K562 (cell line): Measurements from ENCODE around the gene SLC38A7. TPM values are rescaled to one million over a fixed set of nuclear protein-coding genes. Genes with fewer than 3 reads are reported as not detected.

Experiments
- ATAC-seq: fragments of 200-7000 bp; cut with Tn5 transposase; 3 replicates; pipeline ENCODE4 v1.9.1; 2020; ENCODE audit warnings: moderate library complexity
- BruUV-seq: library from RNA; stranded (reverse); fragments of 400-500 nt; replicated peaks from 2 replicates; lab custom pipeline; 2021; lab: Mats Ljungman, UMichigan
- CTCF ChIA-PET: fragments of 300-600 bp; formaldehyde crosslinking; extraction: SDS; loops from one replicate; lab custom pipeline; 2021; ENCODE audit warnings: low intra/inter-chr PET ratio; lab: Yijun Ruan, JAX
- POLR2A ChIA-PET: fragments of 300-600, 350-650 bp; sonication (Branson Sonifier 250); formaldehyde crosslinking; extraction: SDS; loops from one replicate; lab custom pipeline; 2021; ENCODE audit warnings: antibody characterized with exemption, inconsistent platforms; lab: Yijun Ruan, JAX
- DNase-seq, 4 experiments: peaks; one replicate each; pipeline versions ENCODE4 v3.0.0 to v3.0.0-alpha.2; 2011 to 2018; ENCODE audit warnings: low spot score in 3 of 4, mixed read lengths in 3 of 4; ENCODE audit errors: extremely low read depth in 1 of 4
- FAIRE-seq: peaks from 2 replicates; lab custom pipeline; 2011; peaks lifted over from hg19 to GRCh38; lab: Jason Lieb, UNC
- H2AFZ ChIP-seq: 2 replicates; pipeline ENCODE4 v1.6.0; 2011; ENCODE audit warnings: low read depth, low read length, control low read depth, inconsistent platforms
- H3K27ac ChIP-seq: fragments of 200-600 bp; 3 replicates; pipeline ENCODE4 v1.8.0; 2011; ENCODE audit warnings: low read depth, mild to moderate bottlenecking, control low read depth, inconsistent platforms, low read length, moderate library complexity, mixed read lengths; ENCODE audit errors: extremely low read depth
- H3K27me3 ChIP-seq, 2 experiments: fragments of 300-600 bp in 1 of 2; 2 replicates in 1 of 2; 3 replicates in 1 of 2; pipeline versions ENCODE4 v1.6.0 to v1.8.0; 2011; ENCODE audit warnings: inconsistent platforms in 2 of 2, low read length in 2 of 2, mild to moderate bottlenecking in 1 of 2, mixed read lengths in 1 of 2, moderate library complexity in 1 of 2; ENCODE audit not compliant: control insufficient read depth in 2 of 2, insufficient read depth in 2 of 2
- H3K36me3 ChIP-seq: fragments of 300-600 bp; 3 replicates; pipeline ENCODE4 v1.8.0; 2011; ENCODE audit warnings: mild to moderate bottlenecking, low read length, inconsistent platforms; ENCODE audit not compliant: control insufficient read depth, insufficient read depth
- H3K4me1 ChIP-seq, 2 experiments: fragments of 200-600 bp in 1 of 2; replicated peaks in 1 of 2; 2 replicates in 1 of 2; 3 replicates in 1 of 2; pipeline versions ENCODE4 v1.5.1 to v1.8.0; 2011; ENCODE audit warnings: inconsistent platforms in 2 of 2, low read length in 2 of 2, mild to moderate bottlenecking in 1 of 2, mixed read lengths in 1 of 2, moderate library complexity in 1 of 2; ENCODE audit not compliant: control insufficient read depth in 2 of 2, insufficient read depth in 2 of 2
- H3K4me2 ChIP-seq: 2 replicates; pipeline ENCODE4 v1.6.1; 2011; ENCODE audit warnings: low read length, control low read depth, inconsistent platforms, mixed read lengths; ENCODE audit not compliant: insufficient read depth
- H3K4me3 ChIP-seq: fragments of 200-600 bp; sonication (generic), shearing (Covaris generic); 2 replicates; pipeline ENCODE4 v1.5.1; 2016; ENCODE audit warnings: control low read depth, inconsistent platforms
- H3K79me2 ChIP-seq: fragments of 200-600 bp; 3 replicates; pipeline ENCODE4 v1.8.0; 2011; ENCODE audit warnings: low read length, inconsistent platforms; ENCODE audit not compliant: control insufficient read depth, insufficient read depth
- H3K9ac ChIP-seq, 2 experiments: 2 replicates each; pipeline versions ENCODE4 v1.6.0 to v1.6.1; 2011; ENCODE audit warnings: low read depth in 2 of 2, low read length in 2 of 2, control low read depth in 1 of 2, inconsistent platforms in 1 of 2, mild to moderate bottlenecking in 1 of 2, mixed read lengths in 1 of 2; ENCODE audit not compliant: insufficient read depth in 1 of 2
- H3K9me1 ChIP-seq: one replicate; pipeline ENCODE4 v1.6.0; 2011; ENCODE audit warnings: inconsistent platforms, mild to moderate bottlenecking, low read length, moderate library complexity; ENCODE audit not compliant: control insufficient read depth, insufficient read depth
- H3K9me3 ChIP-seq: replicated peaks from 2 replicates; pipeline ENCODE4 v1.5.1; 2011; ENCODE audit warnings: low read depth, low read length, inconsistent platforms; ENCODE audit not compliant: control insufficient read depth, insufficient read depth
- H4K20me1 ChIP-seq: replicated peaks from 2 replicates; pipeline ENCODE4 v1.6.1; 2011; ENCODE audit warnings: low read length, inconsistent platforms, mixed read lengths; ENCODE audit not compliant: control insufficient read depth, insufficient read depth
- ARID4B ChIP-seq: sonication (generic); formaldehyde crosslinking; IDR thresholded peaks from 2 replicates; pipeline ENCODE4 v1.8.0; 2022; ENCODE audit warnings: mild to moderate bottlenecking, missing genetic modification reagents
- ETS2 ChIP-seq: IDR thresholded peaks from 2 replicates; pipeline ENCODE4 v1.6.1; 2016; ENCODE audit warnings: borderline replicate concordance, missing genetic modification characterization, mild to moderate bottlenecking, moderate library complexity, missing compliant biosample characterization; ENCODE audit not compliant: poor library complexity, severe bottlenecking
- HIVEP1 ChIP-seq: fragments of 250-450 bp; sonication (Bioruptor Pico); IDR thresholded peaks from 2 replicates; pipeline ENCODE4 v1.4.0; 2020; ENCODE audit warnings: mild to moderate bottlenecking
- KDM5B ChIP-seq: fragments of 200-600 bp; sonication (generic); IDR thresholded peaks from 2 replicates; pipeline ENCODE4 v1.6.1; 2012; ENCODE audit warnings: low read depth, mild to moderate bottlenecking, moderate library complexity, low read length, control low read depth, inconsistent platforms; ENCODE audit not compliant: insufficient replicate concordance
- KHSRP ChIP-seq: fragments of 450-650 bp; IDR thresholded peaks from 2 replicates; pipeline ENCODE4 v1.6.1; 2017
- KLF6 ChIP-seq: fragments of 250-450 bp; sonication (Bioruptor Pico); IDR thresholded peaks from 2 replicates; pipeline ENCODE4 v1.4.0; 2020; ENCODE audit warnings: mild to moderate bottlenecking, moderate library complexity, borderline replicate concordance
- NCOA1 ChIP-seq: fragments of 450-650 bp; IDR thresholded peaks from 2 replicates; pipeline ENCODE4 v1.6.1; 2016; ENCODE audit warnings: low read depth
- NFE2L1 ChIP-seq: fragments of 450-650 bp; IDR thresholded peaks from 2 replicates; pipeline ENCODE4 v1.6.1; 2016; ENCODE audit warnings: missing genetic modification characterization, low read depth, mild to moderate bottlenecking, missing compliant biosample characterization, moderate library complexity, borderline replicate concordance
- NFIC ChIP-seq: fragments of 450-650 bp; IDR thresholded peaks from 2 replicates; pipeline ENCODE4 v1.6.1; 2017; ENCODE audit warnings: mild to moderate bottlenecking, inconsistent platforms
- NR2C2 ChIP-seq, 2 experiments: fragments of 200-800 bp in 1 of 2; sonication (Bioruptor generic) in 1 of 2; sonication (generic) in 1 of 2; formaldehyde crosslinking in 1 of 2; IDR thresholded peaks; 2 replicates each; pipeline versions ENCODE4 v1.6.1 to v1.8.0; 2016 to 2022; ENCODE audit warnings: mild to moderate bottlenecking in 1 of 2, missing compliant biosample characterization in 1 of 2, missing genetic modification characterization in 1 of 2, missing genetic modification reagents in 1 of 2
- NRF1 ChIP-seq, 2 experiments: fragments of 450-650 bp; IDR thresholded peaks in 1 of 2; conservative IDR thresholded peaks in 1 of 2; 2 replicates each; pipeline ENCODE4 v1.6.1; 2014; ENCODE audit warnings: mild to moderate bottlenecking in 2 of 2
- POLR2A ChIP-seq: fragments of 450-650 bp; conservative IDR thresholded peaks from 2 replicates; pipeline ENCODE4 v1.6.1; 2016
- SNIP1 ChIP-seq: fragments of 450-650 bp; IDR thresholded peaks from 2 replicates; pipeline ENCODE4 v1.7.1; 2017; ENCODE audit warnings: low read depth, mild to moderate bottlenecking
- TRIM24 ChIP-seq, 2 experiments: fragments of 450-650 bp; IDR thresholded peaks; 2 replicates each; pipeline ENCODE4 v1.6.1; 2016
- ZNF134 ChIP-seq: fragments of 250-450 bp; sonication (Bioruptor Pico); conservative IDR thresholded peaks from 2 replicates; pipeline ENCODE4 v1.4.0; 2020
- WGBS: fragments of 100-300 bp; shearing (Covaris generic); methylation state at CpG from one replicate; pipeline ENCODE4 v1.1.6; 2016; ENCODE audit warnings: low coverage, mixed read lengths; ENCODE audit not compliant: insufficient coverage; ENCODE audit errors: missing lambda C conversion rate; 5-methylcytosine and 5-hydroxymethylcytosine counted together
- in situ Hi-C: fragments of 300-500 bp; cut with MboI; formaldehyde crosslinking; loops from 4 replicates; pipeline ENCODE4 v1.15.0; 2018; ENCODE audit warnings: inconsistent platforms, mixed read lengths
- intact Hi-C: fragments of 100-400 bp; cut with micrococcal nuclease; formaldehyde crosslinking; loops from 2 replicates; pipeline ENCODE4 v1.14.2; 2022
- polyA plus RNA-seq, 8 experiments: library from polyadenylated mRNA; depleted of rRNA in 4 of 8; stranded (reverse) in 5 of 8; unstranded in 3 of 8; fragments of >200 nt; fragmentation: Nextera tagmentation in 2 of 8; fragmentation: Illumina TruSeq in 1 of 8; extraction: Ambion mirVana in 2 of 8; extraction: Trizol in 1 of 8; gene quantifications; 2 replicates each; pipeline versions ENCODE4 v1.2.1 to v1.2.3, GENCODE V29; 2011 to 2014; ENCODE audit warnings: inconsistent platforms in 1 of 8, missing spikeins in 1 of 8
- total RNA-seq, 7 experiments: library from RNA; depleted of rRNA in 6 of 7; stranded (reverse); fragments of >200 nt in 6 of 7; fragmentation: Illumina TruSeq in 2 of 7; extraction: Trizol in 2 of 7; gene quantifications; 2 replicates each; pipeline versions ENCODE4 v1.2.1 to v1.2.3, GENCODE V29; 2011 to 2021; ENCODE audit warnings: low replicate concordance in 1 of 7
- TF ChIP-seq, protein P1 (sequence below): fragments of 200-400 bp; formaldehyde crosslinking; IDR thresholded peaks from 2 replicates; pipeline ENCODE4 v1.6.1; 2017; ENCODE audit warnings: mild to moderate bottlenecking, low read depth, low read length, moderate library complexity

SLC38A7 gene
- total and polyA plus RNA-seq, 9 of the 15 experiments (the other 6 are each of a cell fraction or from before 2014, with no cell fraction given): 2.7 to 12.2 (median 6.5) TPM

DNA sequence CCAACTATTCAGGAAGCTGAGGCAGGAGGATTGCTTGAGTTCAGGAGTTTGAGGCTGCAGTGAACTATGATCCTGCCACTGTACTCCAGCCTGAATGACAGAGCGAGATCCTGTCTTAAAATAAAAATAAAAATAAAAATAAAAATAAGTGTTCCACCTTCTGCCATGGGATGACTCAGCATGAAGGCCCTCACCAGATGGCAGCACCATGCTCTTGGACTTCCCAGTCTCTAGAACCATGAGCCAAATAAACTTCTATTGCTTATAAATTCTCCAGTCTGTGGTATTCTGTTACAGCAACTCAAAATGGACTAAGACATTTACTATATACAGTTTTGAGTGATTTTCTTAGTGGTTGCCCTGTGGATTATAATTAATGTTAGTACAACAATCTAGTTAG, 7.9 kb upstream of the SLC38A7 start:
- no peaks in the 10 kb centered on the region; a peak in 1 of 5 replicates for H3K27me3 ChIP-seq
- DNase-seq: no peak
- intact Hi-C loops (no loop called here), in situ Hi-C loops (no loop called here)
- no peaks in the 10 kb centered on the region for H3K9me1 ChIP-seq
- H3K9me3 ChIP-seq: peaks cover 6% of the 10 kb centered on the region; the same call in 1 of the 2 replicates
- H3K4me2 ChIP-seq: no peak overlapping the region
- 31% methylated on average over 1 of the region's 1 CpG for whole genome bisulfite sequencing
- no peaks in the 10 kb centered on the region for H4K20me1 ChIP-seq
- no peaks in the 10 kb centered on the region for H3K4me1 ChIP-seq
- CTCF ChIA-PET: no interaction called here
- H3K79me2 ChIP-seq: no peaks in the 10 kb centered on the region
- no peak for ATAC-seq
- no TSS peak for BruUV-seq
- POLR2A ChIA-PET: no interaction called here
- no peak overlapping the region for H2AFZ ChIP-seq
- H3K4me3 ChIP-seq: no peak overlapping the region
- no peak for FAIRE-seq
- no peak overlapping the region for H3K27ac ChIP-seq
- H3K9ac ChIP-seq: no peak overlapping the region
- no peaks in the 10 kb centered on the region for H3K36me3 ChIP-seq
- no peak for TF ChIP-seq ETS2
- TF ChIP-seq KHSRP: no peak
- TF ChIP-seq KDM5B: no peak
- TF ChIP-seq, protein P1, sequence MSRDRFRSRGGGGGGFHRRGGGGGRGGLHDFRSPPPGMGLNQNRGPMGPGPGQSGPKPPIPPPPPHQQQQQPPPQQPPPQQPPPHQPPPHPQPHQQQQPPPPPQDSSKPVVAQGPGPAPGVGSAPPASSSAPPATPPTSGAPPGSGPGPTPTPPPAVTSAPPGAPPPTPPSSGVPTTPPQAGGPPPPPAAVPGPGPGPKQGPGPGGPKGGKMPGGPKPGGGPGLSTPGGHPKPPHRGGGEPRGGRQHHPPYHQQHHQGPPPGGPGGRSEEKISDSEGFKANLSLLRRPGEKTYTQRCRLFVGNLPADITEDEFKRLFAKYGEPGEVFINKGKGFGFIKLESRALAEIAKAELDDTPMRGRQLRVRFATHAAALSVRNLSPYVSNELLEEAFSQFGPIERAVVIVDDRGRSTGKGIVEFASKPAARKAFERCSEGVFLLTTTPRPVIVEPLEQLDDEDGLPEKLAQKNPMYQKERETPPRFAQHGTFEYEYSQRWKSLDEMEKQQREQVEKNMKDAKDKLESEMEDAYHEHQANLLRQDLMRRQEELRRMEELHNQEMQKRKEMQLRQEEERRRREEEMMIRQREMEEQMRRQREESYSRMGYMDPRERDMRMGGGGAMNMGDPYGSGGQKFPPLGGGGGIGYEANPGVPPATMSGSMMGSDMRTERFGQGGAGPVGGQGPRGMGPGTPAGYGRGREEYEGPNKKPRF: no peak
- TF ChIP-seq NCOA1: no peak
- no peak for TF ChIP-seq POLR2A
- no peak for TF ChIP-seq NRF1 (conservative IDR thresholded peaks at IDR 0.05 in 1 of 2, IDR thresholded peaks at IDR 0.05 in 1 of 2)
- TF ChIP-seq SNIP1: no peak
- TF ChIP-seq NFIC: no peak
- peak in 1 of 2 experiments; percentile 36; a peak in 1 of 4 replicates for TF ChIP-seq TRIM24 (IDR thresholded peaks at IDR 0.05)
- 0 out of 2 replicates have a peak, but pooled peaks have one; percentile 4 for TF ChIP-seq NFE2L1 (tag)
- TF ChIP-seq NR2C2 (CRISPR knock-in tag; IDR thresholded peaks at IDR 0.05): no peak
- no peak for TF ChIP-seq NR2C2 (tag; IDR thresholded peaks at IDR 0.05)
- TF ChIP-seq HIVEP1 (CRISPR knock-in tag): no peak
- TF ChIP-seq KLF6 (CRISPR knock-in tag): no peak
- TF ChIP-seq ZNF134: no peak
- TF ChIP-seq ARID4B (CRISPR knock-in tag): no peak
